HepG2 (cell line): ENCODE data around the gene TMEM144. TPM values are rescaled to one million over a fixed set of nuclear protein-coding genes. Genes with fewer than 3 reads are reported as not detected.

Experiments
- EEA1 ChIP-seq: sonication (generic); formaldehyde crosslinking; IDR thresholded peaks from 2 replicates; pipeline ENCODE4 v1.5.1; 2020; ENCODE audit warnings: mild to moderate bottlenecking, missing genetic modification reagents, borderline replicate concordance
- GTF2F1 ChIP-seq: fragments of 150-350 bp; IDR thresholded peaks from 2 replicates; pipeline ENCODE4 v1.6.1; 2014; ENCODE audit warnings: low read length
- HDAC2 ChIP-seq: sonication (generic); formaldehyde crosslinking; IDR thresholded peaks from 2 replicates; pipeline ENCODE4 v1.4.0; 2020; ENCODE audit warnings: missing genetic modification reagents
- MLLT10 ChIP-seq: sonication (generic); formaldehyde crosslinking; IDR thresholded peaks from 2 replicates; pipeline ENCODE4 v1.4.0; 2020; ENCODE audit warnings: missing genetic modification reagents
- PAX8 ChIP-seq: sonication (generic); formaldehyde crosslinking; IDR thresholded peaks from 2 replicates; pipeline ENCODE4 v1.8.0; 2022; ENCODE audit warnings: mild to moderate bottlenecking, missing genetic modification reagents, borderline replicate concordance
- PLRG1 ChIP-seq: fragments of 450-650 bp; conservative IDR thresholded peaks from 2 replicates; pipeline ENCODE4 v1.6.1; 2016
- SMAD9 ChIP-seq: sonication (generic); formaldehyde crosslinking; IDR thresholded peaks from 2 replicates; pipeline ENCODE4 v1.5.1; 2020; ENCODE audit warnings: mild to moderate bottlenecking, missing genetic modification reagents
- TBX3 ChIP-seq: fragments of 450-650 bp; IDR thresholded peaks from 2 replicates; pipeline ENCODE4 v1.6.1; 2017; ENCODE audit warnings: antibody characterized with exemption, mild to moderate bottlenecking, inconsistent platforms, borderline replicate concordance
- ZNF230 ChIP-seq: sonication (generic); formaldehyde crosslinking; IDR thresholded peaks from 2 replicates; pipeline ENCODE4 v1.4.0; 2020; ENCODE audit warnings: mild to moderate bottlenecking, missing genetic modification reagents
- ZNF232 ChIP-seq: sonication (generic); formaldehyde crosslinking; IDR thresholded peaks from 2 replicates; pipeline ENCODE4 v1.4.0; 2020; ENCODE audit warnings: missing genetic modification reagents, borderline replicate concordance
- ZNF746 ChIP-seq: sonication (generic); formaldehyde crosslinking; IDR thresholded peaks from 2 replicates; pipeline ENCODE4 v1.8.0; 2022; ENCODE audit warnings: mild to moderate bottlenecking, missing genetic modification reagents
- ZNF792 ChIP-seq: IDR thresholded peaks from 2 replicates; pipeline ENCODE4 v1.6.1; 2016
- ZSCAN20 ChIP-seq: sonication (generic); formaldehyde crosslinking; IDR thresholded peaks from 2 replicates; pipeline ENCODE4 v1.4.0; 2020; ENCODE audit warnings: missing genetic modification reagents, mild to moderate bottlenecking, borderline replicate concordance
- polyA plus RNA-seq, 8 experiments: library from polyadenylated mRNA; depleted of rRNA in 3 of 8; stranded (reverse) in 7 of 8; unstranded in 1 of 8; fragments of >200 nt; fragmentation: Illumina TruSeq in 4 of 8; extraction: Trizol in 4 of 8; gene quantifications; 2 replicates each; pipeline versions ENCODE4 v1.2.1 to v1.2.3, GENCODE V29; 2011 to 2016; ENCODE audit warnings: low read depth in 4 of 8, missing spikeins in 1 of 8, mixed read lengths in 1 of 8; ENCODE audit not compliant: insufficient read depth in 1 of 8
- total RNA-seq, 5 experiments: library from RNA; depleted of rRNA; stranded (reverse); fragments of >200 nt; fragmentation: Illumina TruSeq; extraction: Trizol; gene quantifications; 2 replicates each; pipeline ENCODE4 v1.2.3, GENCODE V29; 2016; ENCODE audit warnings: low read depth in 1 of 5
- TF ChIP-seq, protein P1 (sequence below): sonication (generic); formaldehyde crosslinking; IDR thresholded peaks from 2 replicates; pipeline ENCODE4 v1.4.0; 2020; ENCODE audit warnings: missing genetic modification reagents
- TF ChIP-seq, protein P2 (sequence below): sonication (generic); formaldehyde crosslinking; IDR thresholded peaks from 2 replicates; pipeline ENCODE4 v1.4.0; 2020; ENCODE audit warnings: mild to moderate bottlenecking, missing genetic modification reagents
- TF ChIP-seq, protein P3 (sequence below): sonication (generic); formaldehyde crosslinking; IDR thresholded peaks from 2 replicates; pipeline ENCODE4 v1.4.0; 2020; ENCODE audit warnings: mild to moderate bottlenecking, missing genetic modification reagents
- TF ChIP-seq, protein P4 (sequence below): sonication (generic); formaldehyde crosslinking; IDR thresholded peaks from 2 replicates; pipeline ENCODE4 v1.8.0; 2022; ENCODE audit warnings: mild to moderate bottlenecking, missing genetic modification reagents, moderate library complexity

Gene TMEM144
- total and polyA plus RNA-seq, 2 of the 13 experiments (the other 11 are each of a cell fraction or from before 2014, with no cell fraction given) = 10.9 to 12.3 TPM

DNA sequence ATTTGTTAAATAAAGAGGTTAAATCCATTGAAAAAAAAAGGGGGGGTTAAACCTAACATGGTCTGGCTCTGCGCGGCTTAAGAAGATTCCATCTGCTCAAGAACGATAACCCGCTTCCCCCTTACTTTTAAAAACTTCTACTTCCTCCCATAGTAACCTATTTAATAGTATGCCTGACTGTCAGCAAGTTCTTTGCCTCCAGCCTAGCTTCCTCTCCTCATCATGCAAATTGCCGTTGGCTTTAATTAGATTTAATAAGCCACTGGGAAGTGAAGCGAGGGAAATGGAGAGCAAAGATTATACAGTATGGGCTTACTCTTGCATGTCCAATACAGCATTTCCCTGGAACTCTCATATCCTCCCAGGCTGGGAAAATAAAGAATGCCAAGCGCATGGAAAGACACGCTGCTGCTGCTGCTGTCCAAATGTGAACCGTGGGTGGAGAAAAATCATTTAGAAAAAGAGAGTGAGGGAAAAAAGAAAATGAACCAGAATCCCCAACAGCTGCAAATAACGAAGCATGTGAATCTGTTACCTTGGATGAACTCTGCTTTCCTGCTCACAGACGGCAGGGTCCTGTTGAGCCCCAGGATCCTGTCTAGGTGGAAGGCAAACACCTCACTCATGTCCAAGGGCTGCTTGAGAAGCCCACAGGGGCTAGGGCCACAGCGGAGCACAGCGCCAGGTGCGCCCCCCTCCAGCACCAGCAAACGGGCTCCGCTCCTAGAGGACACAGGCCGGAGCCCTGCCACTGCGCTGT, 40.2 kb upstream of the TMEM144 start (continued):
- TF ChIP-seq, protein P1, sequence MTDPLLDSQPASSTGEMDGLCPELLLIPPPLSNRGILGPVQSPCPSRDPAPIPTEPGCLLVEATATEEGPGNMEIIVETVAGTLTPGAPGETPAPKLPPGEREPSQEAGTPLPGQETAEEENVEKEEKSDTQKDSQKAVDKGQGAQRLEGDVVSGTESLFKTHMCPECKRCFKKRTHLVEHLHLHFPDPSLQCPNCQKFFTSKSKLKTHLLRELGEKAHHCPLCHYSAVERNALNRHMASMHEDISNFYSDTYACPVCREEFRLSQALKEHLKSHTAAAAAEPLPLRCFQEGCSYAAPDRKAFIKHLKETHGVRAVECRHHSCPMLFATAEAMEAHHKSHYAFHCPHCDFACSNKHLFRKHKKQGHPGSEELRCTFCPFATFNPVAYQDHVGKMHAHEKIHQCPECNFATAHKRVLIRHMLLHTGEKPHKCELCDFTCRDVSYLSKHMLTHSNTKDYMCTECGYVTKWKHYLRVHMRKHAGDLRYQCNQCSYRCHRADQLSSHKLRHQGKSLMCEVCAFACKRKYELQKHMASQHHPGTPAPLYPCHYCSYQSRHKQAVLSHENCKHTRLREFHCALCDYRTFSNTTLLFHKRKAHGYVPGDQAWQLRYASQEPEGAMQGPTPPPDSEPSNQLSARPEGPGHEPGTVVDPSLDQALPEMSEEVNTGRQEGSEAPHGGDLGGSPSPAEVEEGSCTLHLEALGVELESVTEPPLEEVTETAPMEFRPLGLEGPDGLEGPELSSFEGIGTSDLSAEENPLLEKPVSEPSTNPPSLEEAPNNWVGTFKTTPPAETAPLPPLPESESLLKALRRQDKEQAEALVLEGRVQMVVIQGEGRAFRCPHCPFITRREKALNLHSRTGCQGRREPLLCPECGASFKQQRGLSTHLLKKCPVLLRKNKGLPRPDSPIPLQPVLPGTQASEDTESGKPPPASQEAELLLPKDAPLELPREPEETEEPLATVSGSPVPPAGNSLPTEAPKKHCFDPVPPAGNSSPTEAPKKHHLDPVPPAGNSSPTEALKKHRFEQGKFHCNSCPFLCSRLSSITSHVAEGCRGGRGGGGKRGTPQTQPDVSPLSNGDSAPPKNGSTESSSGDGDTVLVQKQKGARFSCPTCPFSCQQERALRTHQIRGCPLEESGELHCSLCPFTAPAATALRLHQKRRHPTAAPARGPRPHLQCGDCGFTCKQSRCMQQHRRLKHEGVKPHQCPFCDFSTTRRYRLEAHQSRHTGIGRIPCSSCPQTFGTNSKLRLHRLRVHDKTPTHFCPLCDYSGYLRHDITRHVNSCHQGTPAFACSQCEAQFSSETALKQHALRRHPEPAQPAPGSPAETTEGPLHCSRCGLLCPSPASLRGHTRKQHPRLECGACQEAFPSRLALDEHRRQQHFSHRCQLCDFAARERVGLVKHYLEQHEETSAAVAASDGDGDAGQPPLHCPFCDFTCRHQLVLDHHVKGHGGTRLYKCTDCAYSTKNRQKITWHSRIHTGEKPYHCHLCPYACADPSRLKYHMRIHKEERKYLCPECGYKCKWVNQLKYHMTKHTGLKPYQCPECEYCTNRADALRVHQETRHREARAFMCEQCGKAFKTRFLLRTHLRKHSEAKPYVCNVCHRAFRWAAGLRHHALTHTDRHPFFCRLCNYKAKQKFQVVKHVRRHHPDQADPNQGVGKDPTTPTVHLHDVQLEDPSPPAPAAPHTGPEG (CRISPR knock-in tag) = peak; percentile 60
- TF ChIP-seq, protein P2, sequence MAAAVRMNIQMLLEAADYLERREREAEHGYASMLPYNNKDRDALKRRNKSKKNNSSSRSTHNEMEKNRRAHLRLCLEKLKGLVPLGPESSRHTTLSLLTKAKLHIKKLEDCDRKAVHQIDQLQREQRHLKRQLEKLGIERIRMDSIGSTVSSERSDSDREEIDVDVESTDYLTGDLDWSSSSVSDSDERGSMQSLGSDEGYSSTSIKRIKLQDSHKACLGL (CRISPR knock-in tag) = no peak
- TF ChIP-seq ZNF230 (no peak), PLRG1 (no peak), ZNF792 (CRISPR knock-in tag) (no peak), ZNF746 (CRISPR knock-in tag) (no peak), ZNF232 (no peak), PAX8 (CRISPR knock-in tag) (no peak), SMAD9 (CRISPR knock-in tag) (no peak), EEA1 (CRISPR knock-in tag) (no peak), ZSCAN20 (CRISPR knock-in tag) (peak; percentile 57; the same call in 1 of the 2 replicates), TBX3 (no peak), MLLT10 (no peak), HDAC2 (CRISPR knock-in tag) (0 out of 2 replicates have a peak, but pooled peaks have one; percentile 26), GTF2F1 (no peak)
- TF ChIP-seq, protein P3, sequence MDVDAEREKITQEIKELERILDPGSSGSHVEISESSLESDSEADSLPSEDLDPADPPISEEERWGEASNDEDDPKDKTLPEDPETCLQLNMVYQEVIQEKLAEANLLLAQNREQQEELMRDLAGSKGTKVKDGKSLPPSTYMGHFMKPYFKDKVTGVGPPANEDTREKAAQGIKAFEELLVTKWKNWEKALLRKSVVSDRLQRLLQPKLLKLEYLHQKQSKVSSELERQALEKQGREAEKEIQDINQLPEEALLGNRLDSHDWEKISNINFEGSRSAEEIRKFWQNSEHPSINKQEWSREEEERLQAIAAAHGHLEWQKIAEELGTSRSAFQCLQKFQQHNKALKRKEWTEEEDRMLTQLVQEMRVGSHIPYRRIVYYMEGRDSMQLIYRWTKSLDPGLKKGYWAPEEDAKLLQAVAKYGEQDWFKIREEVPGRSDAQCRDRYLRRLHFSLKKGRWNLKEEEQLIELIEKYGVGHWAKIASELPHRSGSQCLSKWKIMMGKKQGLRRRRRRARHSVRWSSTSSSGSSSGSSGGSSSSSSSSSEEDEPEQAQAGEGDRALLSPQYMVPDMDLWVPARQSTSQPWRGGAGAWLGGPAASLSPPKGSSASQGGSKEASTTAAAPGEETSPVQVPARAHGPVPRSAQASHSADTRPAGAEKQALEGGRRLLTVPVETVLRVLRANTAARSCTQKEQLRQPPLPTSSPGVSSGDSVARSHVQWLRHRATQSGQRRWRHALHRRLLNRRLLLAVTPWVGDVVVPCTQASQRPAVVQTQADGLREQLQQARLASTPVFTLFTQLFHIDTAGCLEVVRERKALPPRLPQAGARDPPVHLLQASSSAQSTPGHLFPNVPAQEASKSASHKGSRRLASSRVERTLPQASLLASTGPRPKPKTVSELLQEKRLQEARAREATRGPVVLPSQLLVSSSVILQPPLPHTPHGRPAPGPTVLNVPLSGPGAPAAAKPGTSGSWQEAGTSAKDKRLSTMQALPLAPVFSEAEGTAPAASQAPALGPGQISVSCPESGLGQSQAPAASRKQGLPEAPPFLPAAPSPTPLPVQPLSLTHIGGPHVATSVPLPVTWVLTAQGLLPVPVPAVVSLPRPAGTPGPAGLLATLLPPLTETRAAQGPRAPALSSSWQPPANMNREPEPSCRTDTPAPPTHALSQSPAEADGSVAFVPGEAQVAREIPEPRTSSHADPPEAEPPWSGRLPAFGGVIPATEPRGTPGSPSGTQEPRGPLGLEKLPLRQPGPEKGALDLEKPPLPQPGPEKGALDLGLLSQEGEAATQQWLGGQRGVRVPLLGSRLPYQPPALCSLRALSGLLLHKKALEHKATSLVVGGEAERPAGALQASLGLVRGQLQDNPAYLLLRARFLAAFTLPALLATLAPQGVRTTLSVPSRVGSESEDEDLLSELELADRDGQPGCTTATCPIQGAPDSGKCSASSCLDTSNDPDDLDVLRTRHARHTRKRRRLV = no peak
- TF ChIP-seq, protein P4, sequence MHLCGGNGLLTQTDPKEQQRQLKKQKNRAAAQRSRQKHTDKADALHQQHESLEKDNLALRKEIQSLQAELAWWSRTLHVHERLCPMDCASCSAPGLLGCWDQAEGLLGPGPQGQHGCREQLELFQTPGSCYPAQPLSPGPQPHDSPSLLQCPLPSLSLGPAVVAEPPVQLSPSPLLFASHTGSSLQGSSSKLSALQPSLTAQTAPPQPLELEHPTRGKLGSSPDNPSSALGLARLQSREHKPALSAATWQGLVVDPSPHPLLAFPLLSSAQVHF (CRISPR knock-in tag) = no peak
